Measurements from ENCODE around the gene P2RY2.

GRCh38 chr11:73277467-73277866 is 59.4 kb downstream of the P2RY2 start:
- TF ChIP-seq CTCF (IDR thresholded peaks at IDR 0.05) (no peak), POLR2A (IDR thresholded peaks at IDR 0.05) (no peak)

All from esophagus squamous epithelium (tissue), 4 donors.